PFSK-1 (cell line): Measurements from ENCODE around the gene TTC39B.

Experiments
- FOXP2 ChIP-seq: optimal IDR thresholded peaks from 2 replicates; pipeline ENCODE3; 2011; ENCODE audit warnings: borderline replicate concordance, control low read depth, inconsistent platforms; ENCODE audit not compliant: insufficient read depth; ENCODE audit errors: extremely low read length, extremely low read depth
- POLR2AphosphoS5 ChIP-seq: IDR thresholded peaks from 2 replicates; pipeline ENCODE4 v1.6.1; 2012; ENCODE audit warnings: low read depth, mild to moderate bottlenecking, control low read depth, low read length, moderate library complexity
- SIN3A ChIP-seq: IDR thresholded peaks from 2 replicates; pipeline ENCODE4 v1.6.1; 2012; ENCODE audit warnings: mild to moderate bottlenecking, low read length, moderate library complexity, borderline replicate concordance; ENCODE audit not compliant: insufficient read depth
- TAF1 ChIP-seq: IDR thresholded peaks from 2 replicates; pipeline ENCODE4 v1.6.1; 2012; ENCODE audit warnings: low read length, control low read depth, borderline replicate concordance; ENCODE audit not compliant: insufficient read depth
- TF ChIP-seq, protein P1 (sequence below), 2 experiments: IDR thresholded peaks; 2 replicates each; pipeline versions ENCODE4 v1.6.1 to v1.8.0; 2011 to 2012; ENCODE audit warnings: low read depth in 2 of 2, low read length in 2 of 2, control low read depth in 1 of 2, inconsistent platforms in 1 of 2, mild to moderate bottlenecking in 1 of 2, moderate library complexity in 1 of 2; ENCODE audit not compliant: insufficient read depth in 1 of 2

The TTC39B gene

GRCh38 chr9:15268782-15269181, 38.2 kb downstream of the TTC39B start:
- TF ChIP-seq POLR2AphosphoS5 (no peak), TAF1 (no peak), SIN3A (no peak), FOXP2 (no peak)
- TF ChIP-seq, protein P1, sequence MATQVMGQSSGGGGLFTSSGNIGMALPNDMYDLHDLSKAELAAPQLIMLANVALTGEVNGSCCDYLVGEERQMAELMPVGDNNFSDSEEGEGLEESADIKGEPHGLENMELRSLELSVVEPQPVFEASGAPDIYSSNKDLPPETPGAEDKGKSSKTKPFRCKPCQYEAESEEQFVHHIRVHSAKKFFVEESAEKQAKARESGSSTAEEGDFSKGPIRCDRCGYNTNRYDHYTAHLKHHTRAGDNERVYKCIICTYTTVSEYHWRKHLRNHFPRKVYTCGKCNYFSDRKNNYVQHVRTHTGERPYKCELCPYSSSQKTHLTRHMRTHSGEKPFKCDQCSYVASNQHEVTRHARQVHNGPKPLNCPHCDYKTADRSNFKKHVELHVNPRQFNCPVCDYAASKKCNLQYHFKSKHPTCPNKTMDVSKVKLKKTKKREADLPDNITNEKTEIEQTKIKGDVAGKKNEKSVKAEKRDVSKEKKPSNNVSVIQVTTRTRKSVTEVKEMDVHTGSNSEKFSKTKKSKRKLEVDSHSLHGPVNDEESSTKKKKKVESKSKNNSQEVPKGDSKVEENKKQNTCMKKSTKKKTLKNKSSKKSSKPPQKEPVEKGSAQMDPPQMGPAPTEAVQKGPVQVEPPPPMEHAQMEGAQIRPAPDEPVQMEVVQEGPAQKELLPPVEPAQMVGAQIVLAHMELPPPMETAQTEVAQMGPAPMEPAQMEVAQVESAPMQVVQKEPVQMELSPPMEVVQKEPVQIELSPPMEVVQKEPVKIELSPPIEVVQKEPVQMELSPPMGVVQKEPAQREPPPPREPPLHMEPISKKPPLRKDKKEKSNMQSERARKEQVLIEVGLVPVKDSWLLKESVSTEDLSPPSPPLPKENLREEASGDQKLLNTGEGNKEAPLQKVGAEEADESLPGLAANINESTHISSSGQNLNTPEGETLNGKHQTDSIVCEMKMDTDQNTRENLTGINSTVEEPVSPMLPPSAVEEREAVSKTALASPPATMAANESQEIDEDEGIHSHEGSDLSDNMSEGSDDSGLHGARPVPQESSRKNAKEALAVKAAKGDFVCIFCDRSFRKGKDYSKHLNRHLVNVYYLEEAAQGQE (IDR thresholded peaks at IDR 0.05; ENCODE audit: insufficient read depth in 1 of 2, low read depth in 2 of 2, low read length in 2 of 2) = no peak

DNA sequence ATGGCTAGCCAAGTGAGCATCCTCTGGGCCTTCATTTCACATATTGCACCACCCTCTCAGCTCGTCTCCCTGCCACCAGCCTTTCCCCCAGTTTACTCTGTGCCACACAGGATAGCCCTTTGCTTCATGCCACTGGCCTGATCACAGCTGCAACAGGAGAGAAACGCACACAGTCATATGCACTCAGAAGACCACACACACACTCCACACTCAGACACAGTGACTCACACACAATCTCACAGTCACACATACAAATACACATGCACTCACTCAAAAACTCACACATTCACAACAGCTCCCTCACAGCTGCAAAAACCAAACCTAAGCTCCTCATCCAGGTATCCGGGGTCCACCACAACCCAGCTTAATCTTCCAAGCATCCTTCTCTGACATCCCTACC, 38.7 kb downstream of the TTC39B start:
- no peak for TF ChIP-seq FOXP2
- no peak for TF ChIP-seq POLR2AphosphoS5
- no peak for TF ChIP-seq TAF1
- TF ChIP-seq SIN3A = no peak
- TF ChIP-seq, protein P1 (IDR thresholded peaks at IDR 0.05; ENCODE audit: insufficient read depth in 1 of 2, low read depth in 2 of 2, low read length in 2 of 2) = no peak

- TF ChIP-seq POLR2AphosphoS5 (no peak), TAF1 (no peak), SIN3A (no peak), FOXP2 (no peak)
- TF ChIP-seq, protein P1 (IDR thresholded peaks at IDR 0.05; ENCODE audit: insufficient read depth in 1 of 2, low read depth in 2 of 2, low read length in 2 of 2) = no peak
These were observed 42.1 kb downstream of the TTC39B start for GRCh38 chr9:15264918-15265317.

- TF ChIP-seq, protein P1 (IDR thresholded peaks at IDR 0.05; ENCODE audit: insufficient read depth in 1 of 2, low read depth in 2 of 2, low read length in 2 of 2) = no peak
- TF ChIP-seq TAF1 = no peak
- no peak for TF ChIP-seq FOXP2
- no peak for TF ChIP-seq POLR2AphosphoS5
- TF ChIP-seq SIN3A = no peak
These were observed 44.4 kb downstream of the TTC39B start for GRCh38 chr9:15262581-15262980.

- no peak for TF ChIP-seq TAF1
- TF ChIP-seq SIN3A = no peak
- TF ChIP-seq, protein P1 (IDR thresholded peaks at IDR 0.05; ENCODE audit: insufficient read depth in 1 of 2, low read depth in 2 of 2, low read length in 2 of 2) = no peak
- no peak for TF ChIP-seq POLR2AphosphoS5
- TF ChIP-seq FOXP2 = no peak
These were observed 50.6 kb downstream of the TTC39B start for GRCh38 chr9:15256426-15256825.
